ENCODE measurements around the gene ANO7. TPM values are rescaled to one million over a fixed set of nuclear protein-coding genes. Genes with fewer than 3 reads are reported as not detected.

ANO7 gene
- total RNA-seq, 2 experiments from 2014 or later: 0.53 to 1.1 TPM

DNA sequence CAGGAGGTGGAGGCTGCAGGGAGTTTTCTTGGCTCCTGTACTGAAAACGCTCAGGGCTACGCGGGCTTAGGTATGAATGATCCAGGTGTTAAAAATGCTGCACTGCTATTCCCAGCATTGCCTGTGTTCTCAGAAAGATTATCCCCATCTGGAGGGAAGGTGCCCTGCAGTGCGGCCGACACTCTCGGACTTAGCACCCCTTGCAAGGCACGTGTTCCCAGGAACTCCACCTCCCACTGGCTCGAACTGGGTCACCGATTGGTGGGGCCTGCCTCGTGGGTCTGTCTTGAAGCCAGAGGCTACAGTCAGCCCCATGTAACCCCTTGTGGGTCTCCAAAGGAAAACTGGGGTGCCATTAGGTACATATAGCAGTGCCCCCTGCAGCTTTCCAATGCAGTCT lies 25.7 kb downstream of the ANO7 start:
- Mint-ChIP-seq H3K9me3 (ENCODE audit: low read depth) (no peaks in the 10 kb centered on the region), H3K4me3 (no peak overlapping the region), H3K36me3 (no peaks in the 10 kb centered on the region), H3K27me3 (peaks cover 16% of the 10 kb centered on the region), H3K27ac (no peak overlapping the region), H3K4me1 (peaks cover 9% of the 10 kb centered on the region)
- DNase-seq: no peak
- no peak for ATAC-seq
- CTCF ChIA-PET: no interaction called here

DNA sequence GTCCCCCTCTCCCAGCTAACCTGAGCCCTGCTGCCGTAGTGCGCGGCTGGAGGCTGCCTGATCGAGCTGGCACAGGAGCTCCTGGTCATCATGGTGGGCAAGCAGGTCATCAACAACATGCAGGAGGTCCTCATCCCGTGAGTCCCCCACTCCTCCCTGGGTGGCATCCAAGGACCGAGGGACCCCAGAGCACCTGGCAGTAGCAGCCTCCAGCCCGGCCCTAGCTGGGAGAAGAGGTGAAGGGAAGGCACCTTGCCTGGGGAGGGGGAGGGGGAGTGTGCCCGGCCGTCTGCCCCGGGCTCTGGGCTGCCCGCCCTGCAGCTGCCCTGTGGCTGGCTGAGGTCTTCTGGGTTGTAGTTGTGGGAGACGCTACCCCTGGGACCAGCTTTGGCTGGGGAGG lies 26.3 kb downstream of the ANO7 start:
- DNase-seq: no peak
- peaks cover 20% of the 10 kb centered on the region for H3K27me3 Mint-ChIP-seq
- no peak overlapping the region for H3K27ac Mint-ChIP-seq
- CTCF ChIA-PET: no interaction called here
- peaks cover 10% of the 10 kb centered on the region for H3K4me1 Mint-ChIP-seq
- ATAC-seq: no peak
- H3K4me3 Mint-ChIP-seq: no peak overlapping the region
- no peaks in the 10 kb centered on the region for H3K9me3 Mint-ChIP-seq (ENCODE audit: low read depth)
- H3K36me3 Mint-ChIP-seq: no peaks in the 10 kb centered on the region

DNA sequence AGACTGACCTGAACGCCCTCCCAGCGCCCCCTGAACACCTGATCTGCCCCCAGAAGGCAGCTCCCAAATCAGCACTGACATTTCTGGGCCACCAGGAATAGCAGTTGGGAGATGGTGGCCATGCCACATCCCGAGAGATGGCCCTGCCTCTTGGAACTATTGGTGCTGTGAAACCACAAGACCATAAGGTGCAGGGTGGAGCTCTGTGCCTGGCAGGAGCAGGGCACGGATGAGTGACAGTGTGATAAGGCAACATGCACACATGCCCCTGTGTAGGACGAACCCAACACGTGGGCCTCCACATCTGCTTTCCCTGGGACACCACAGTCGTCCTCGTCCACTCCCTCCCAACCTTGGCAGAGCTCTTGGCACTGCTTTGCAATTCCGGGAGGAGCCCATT lies 26.9 kb downstream of the ANO7 start:
- H3K36me3 Mint-ChIP-seq: no peaks in the 10 kb centered on the region
- H3K4me3 Mint-ChIP-seq: no peak overlapping the region
- CTCF ChIA-PET: no interaction called here
- H3K27me3 Mint-ChIP-seq: peaks cover 25% of the 10 kb centered on the region
- H3K27ac Mint-ChIP-seq: no peak overlapping the region
- DNase-seq (no peak), ATAC-seq (no peak)
- no peaks in the 10 kb centered on the region for H3K9me3 Mint-ChIP-seq (ENCODE audit: low read depth)
- H3K4me1 Mint-ChIP-seq: peaks cover 10% of the 10 kb centered on the region

DNA sequence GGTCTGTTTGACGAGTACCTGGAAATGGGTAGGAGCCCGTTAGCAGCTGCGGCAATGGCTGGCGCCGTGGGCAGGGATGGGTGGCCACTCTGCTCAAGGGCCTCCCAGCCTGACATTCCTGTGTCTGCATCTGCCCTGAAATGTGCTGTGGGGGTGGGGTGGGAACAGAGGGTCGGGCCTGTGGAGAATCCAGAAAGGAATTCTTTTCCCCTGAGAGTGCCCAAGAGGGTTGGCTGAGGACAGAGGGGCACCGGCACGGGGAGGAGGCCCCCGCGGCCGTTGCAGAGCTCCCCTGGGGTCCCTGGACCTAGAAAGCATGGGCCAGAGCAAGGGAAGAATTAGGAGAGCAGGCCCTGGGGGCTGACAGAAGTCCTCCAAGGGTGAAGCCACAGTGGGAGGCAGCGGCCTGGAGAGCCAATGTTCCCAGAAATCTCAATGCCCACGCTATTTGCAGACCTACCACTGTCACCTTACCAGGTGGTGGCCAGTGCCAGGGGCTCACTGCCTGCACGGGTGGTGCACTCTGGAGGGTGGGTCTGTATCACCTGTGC lies 27.8 kb downstream of the ANO7 start:
- no peaks in the 10 kb centered on the region for H3K9me3 Mint-ChIP-seq (ENCODE audit: low read depth)
- no peak for ATAC-seq

DNA sequence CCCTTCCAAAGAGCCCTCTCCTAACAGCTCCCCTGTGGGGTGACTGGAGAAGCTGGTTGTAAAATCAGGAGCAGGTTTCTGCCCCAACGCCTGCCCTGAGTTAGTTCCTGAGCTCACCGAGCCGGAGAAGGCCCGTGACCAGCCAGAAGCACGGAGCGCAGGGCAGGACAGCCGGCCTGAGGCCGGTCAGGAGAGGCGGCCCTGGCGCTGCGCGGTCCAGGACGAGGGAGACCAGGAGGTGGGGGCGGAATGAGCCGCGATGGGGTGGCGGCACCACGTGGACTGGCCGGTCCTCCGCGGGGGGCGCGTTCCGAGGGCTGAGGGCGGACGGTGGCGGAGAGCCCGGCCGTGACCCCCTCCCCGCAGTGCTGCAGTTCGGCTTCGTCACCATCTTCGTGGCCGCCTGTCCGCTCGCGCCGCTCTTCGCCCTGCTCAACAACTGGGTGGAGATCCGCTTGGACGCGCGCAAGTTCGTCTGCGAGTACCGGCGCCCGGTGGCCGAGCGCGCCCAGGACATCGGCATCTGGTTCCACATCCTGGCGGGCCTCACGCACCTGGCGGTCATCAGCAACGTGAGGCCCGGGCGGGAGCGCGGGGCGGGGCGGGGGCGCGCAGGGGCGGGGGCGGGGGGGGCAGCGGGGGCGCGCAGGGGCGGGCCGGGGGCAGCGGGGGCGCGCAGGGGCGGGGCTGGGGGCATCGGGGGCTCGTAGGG lies 29.0 kb downstream of the ANO7 start:
- DNase-seq (no peak), ATAC-seq (peak; percentile 54)
- H3K27me3 Mint-ChIP-seq: peaks cover 25% of the 10 kb centered on the region
- H3K9me3 Mint-ChIP-seq (ENCODE audit: low read depth): no peaks in the 10 kb centered on the region
- peak overlapping the region; percentile 58 for H3K4me3 Mint-ChIP-seq
- no peaks in the 10 kb centered on the region for H3K36me3 Mint-ChIP-seq
- CTCF ChIA-PET: no interaction called here
- H3K27ac Mint-ChIP-seq: no peak overlapping the region
- H3K4me1 Mint-ChIP-seq: peaks cover 10% of the 10 kb centered on the region

More for the DNA sequence above, 27.8 kb downstream of the ANO7 start:
- Mint-ChIP-seq H3K27ac (no peak overlapping the region), H3K4me1 (peaks cover 10% of the 10 kb centered on the region), H3K27me3 (peaks cover 25% of the 10 kb centered on the region), H3K4me3 (peak overlapping the region; percentile 32), H3K36me3 (no peaks in the 10 kb centered on the region)
- CTCF ChIA-PET: no interaction called here
- DNase-seq: no peak

DNA sequence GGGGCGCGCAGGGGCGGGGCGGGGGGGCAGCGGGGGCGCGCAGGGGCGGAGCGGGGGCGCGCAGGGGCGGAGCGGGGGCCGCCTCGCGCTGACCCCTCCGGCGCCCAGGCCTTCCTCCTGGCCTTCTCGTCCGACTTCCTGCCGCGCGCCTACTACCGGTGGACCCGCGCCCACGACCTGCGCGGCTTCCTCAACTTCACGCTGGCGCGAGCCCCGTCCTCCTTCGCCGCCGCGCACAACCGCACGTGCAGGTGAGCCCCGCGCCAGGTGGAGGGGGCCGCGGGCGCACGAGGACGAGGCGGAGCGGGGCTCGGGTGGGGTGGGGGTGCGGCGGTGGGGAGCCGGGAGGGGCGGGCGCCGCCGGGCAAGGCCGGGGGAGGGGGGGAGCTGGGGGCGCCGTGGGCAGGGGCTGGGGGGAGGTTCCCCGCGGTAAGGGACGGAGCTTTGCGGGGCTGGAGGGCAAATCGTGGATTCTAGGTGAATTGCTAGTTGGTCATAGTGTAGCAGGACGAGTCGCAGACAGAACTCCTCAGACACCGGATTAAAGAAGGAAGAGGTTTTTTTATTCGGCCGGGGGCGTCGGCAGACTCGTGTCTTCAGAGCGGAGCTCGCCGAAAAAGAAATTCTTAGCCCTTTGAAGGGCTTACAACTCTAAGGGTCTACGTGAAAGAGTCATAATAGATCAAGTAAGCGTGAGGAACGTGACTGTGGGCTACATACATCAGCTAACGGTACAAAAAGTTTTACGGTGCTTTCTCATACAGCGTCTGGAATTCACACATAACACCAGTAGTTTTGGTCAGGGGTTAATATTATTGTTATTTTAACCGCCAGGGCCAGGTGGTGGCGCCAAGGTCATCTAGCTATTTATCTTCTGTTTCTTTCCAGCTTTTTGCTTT lies 29.9 kb downstream of the ANO7 start:
- H3K27ac Mint-ChIP-seq: no peak overlapping the region
- H3K36me3 Mint-ChIP-seq: no peaks in the 10 kb centered on the region
- peak; percentile 59 for ATAC-seq
- peak; percentile 57 for DNase-seq
- peaks cover 12% of the 10 kb centered on the region for H3K4me1 Mint-ChIP-seq
- CTCF ChIA-PET: interaction anchor here (0.6 to 1.9 kb wide), 3 partner anchors 10 to 393 kb away, joined by 3 to 4 read pairs (median 4); no protein-coding TSS in a partner anchor
- H3K27me3 Mint-ChIP-seq: peaks cover 25% of the 10 kb centered on the region
- no peaks in the 10 kb centered on the region for H3K9me3 Mint-ChIP-seq (ENCODE audit: low read depth)
- peak overlapping the region; percentile 77 for H3K4me3 Mint-ChIP-seq

DNA sequence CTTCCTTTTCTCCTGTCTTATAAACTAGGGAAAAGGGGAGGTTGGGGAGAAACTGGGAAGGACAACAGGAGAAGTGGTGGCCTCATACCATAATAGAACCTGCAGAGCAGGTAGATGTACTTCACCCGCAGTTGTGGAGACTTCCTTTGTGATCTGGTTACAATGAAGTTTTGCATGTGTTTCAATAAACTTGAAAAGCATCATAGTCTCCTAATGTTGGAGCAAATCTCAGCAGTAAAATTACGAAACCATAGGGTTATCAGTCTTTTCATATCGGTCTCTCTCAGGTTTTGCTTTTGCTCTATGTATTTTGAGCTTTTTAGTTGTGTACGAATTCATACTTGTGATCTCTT lies 30.5 kb downstream of the ANO7 start:
- no peak overlapping the region for H3K27ac Mint-ChIP-seq
- ATAC-seq (no peak), DNase-seq (no peak)
- H3K4me1 Mint-ChIP-seq: peaks cover 15% of the 10 kb centered on the region
- CTCF ChIA-PET: interaction anchor here (0.6 to 1.9 kb wide), 3 partner anchors 9 to 394 kb away, joined by 3 to 4 read pairs (median 4); no protein-coding TSS in a partner anchor
- peaks cover 25% of the 10 kb centered on the region for H3K27me3 Mint-ChIP-seq
- H3K4me3 Mint-ChIP-seq: peak overlapping the region; percentile 77
- no peaks in the 10 kb centered on the region for H3K9me3 Mint-ChIP-seq (ENCODE audit: low read depth)
- H3K36me3 Mint-ChIP-seq: no peaks in the 10 kb centered on the region

DNA sequence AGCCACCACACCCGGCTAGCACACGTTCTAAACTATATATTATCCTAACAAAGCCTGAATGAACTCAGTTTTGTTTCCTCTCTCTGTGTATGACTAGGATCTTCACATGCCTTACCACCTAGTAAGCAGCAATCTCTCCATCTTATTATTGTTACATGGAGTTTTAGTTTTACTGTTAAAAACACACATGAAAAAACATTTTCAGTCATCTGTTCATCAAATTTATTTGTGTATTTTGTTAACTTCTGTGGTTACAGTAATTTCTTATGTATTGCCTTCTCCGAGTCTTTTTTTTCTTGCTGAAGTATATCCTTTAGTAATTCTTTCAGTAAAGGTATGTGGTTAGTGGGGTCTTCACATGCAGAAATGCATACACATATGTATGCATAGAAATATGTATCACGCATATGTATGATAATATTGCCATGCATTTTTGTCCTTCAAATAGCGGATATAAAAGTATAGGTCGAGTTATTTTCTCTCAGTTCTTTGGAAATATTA lies 31.4 kb downstream of the ANO7 start:
- peaks cover 25% of the 10 kb centered on the region for H3K27me3 Mint-ChIP-seq
- H3K9me3 Mint-ChIP-seq (ENCODE audit: low read depth): no peaks in the 10 kb centered on the region
- DNase-seq (no peak), ATAC-seq (no peak)
- no peak overlapping the region for H3K4me3 Mint-ChIP-seq
- CTCF ChIA-PET: interaction anchor here (1.9 kb wide), 1 partner anchor 12 kb away, joined by 4 read pairs; no protein-coding TSS in a partner anchor
- H3K4me1 Mint-ChIP-seq: peaks cover 15% of the 10 kb centered on the region
- no peaks in the 10 kb centered on the region for H3K36me3 Mint-ChIP-seq
- H3K27ac Mint-ChIP-seq: no peak overlapping the region

DNA sequence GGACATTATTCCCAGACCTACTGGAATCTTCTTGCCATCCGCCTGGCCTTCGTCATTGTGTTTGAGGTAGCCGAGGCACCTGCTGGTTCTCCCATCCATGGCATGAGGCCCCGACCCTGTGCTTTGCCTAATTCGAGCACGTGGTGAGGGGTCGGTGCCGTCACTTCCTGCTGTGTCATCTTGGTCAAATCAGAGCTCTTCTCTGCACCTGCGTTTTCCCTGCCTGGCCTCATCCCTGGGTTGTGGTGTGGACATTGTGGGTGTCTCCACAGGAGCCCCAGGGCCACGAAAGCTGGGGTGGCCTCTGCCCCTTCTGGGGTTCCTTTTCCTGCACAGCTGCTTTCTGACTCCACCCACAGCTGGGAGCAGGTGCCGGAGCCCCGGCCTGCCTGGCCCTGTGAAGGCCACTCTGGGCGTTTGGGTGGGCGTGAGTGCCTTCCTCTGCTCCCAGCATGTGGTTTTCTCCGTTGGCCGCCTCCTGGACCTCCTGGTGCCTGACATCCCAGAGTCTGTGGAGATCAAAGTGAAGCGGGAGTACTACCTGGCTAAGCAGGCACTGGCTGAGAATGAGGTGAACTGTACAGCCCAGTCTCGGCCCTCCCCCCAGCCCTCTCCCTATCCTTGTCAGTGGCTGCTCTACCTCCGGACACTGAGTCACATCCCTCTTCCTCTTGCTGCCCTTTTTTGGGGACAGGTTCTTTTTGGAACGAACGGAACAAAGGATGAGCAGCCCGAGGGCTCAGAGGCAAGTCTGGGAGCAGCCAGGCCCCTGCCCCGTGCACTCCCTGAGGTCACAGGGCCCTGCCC lies 34.9 kb downstream of the ANO7 start:
- Mint-ChIP-seq H3K27me3 (peaks cover 15% of the 10 kb centered on the region), H3K36me3 (peaks cover 12% of the 10 kb centered on the region), H3K4me1 (peaks cover 13% of the 10 kb centered on the region), H3K9me3 (ENCODE audit: low read depth) (no peaks in the 10 kb centered on the region), H3K4me3 (no peak overlapping the region), H3K27ac (no peak overlapping the region)
- ATAC-seq: no peak
- DNase-seq: no peak
- CTCF ChIA-PET: interaction anchor here (1.0 kb wide), 1 partner anchor 53 kb away, joined by 3 read pairs; no protein-coding TSS in a partner anchor

DNA sequence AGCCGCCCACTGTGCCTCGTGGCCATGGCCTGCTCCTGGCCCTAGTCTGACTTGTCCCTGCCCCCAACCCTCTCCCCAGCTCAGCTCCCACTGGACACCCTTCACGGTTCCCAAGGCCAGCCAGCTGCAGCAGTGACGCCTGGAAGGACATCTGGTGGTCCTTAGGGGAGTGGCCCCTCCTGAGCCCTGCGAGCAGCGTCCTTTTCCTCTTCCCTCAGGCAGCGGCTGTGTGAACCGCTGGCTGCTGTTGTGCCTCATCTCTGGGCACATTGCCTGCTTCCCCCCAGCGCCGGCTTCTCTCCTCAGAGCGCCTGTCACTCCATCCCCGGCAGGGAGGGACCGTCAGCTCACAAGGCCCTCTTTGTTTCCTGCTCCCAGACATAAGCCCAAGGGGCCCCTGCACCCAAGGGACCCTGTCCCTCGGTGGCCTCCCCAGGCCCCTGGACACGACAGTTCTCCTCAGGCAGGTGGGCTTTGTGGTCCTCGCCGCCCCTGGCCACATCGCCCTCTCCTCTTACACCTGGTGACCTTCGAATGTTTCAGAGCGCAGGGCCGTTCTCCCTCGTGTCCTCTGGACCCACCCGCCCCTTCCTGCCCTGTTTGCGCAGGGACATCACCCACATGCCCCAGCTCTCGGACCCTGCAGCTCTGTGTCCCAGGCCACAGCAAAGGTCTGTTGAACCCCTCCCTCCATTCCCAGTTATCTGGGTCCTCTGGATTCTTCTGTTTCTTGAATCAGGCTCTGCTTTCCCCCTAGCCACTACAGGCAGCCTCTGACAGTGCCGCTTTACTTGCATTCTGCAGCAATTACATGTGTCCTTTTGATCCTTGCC lies 35.8 kb downstream of the ANO7 start:
- no peak for DNase-seq
- no peak overlapping the region for H3K27ac Mint-ChIP-seq
- peaks cover 9% of the 10 kb centered on the region for H3K4me1 Mint-ChIP-seq
- peaks cover 8% of the 10 kb centered on the region for H3K27me3 Mint-ChIP-seq
- CTCF ChIA-PET: no interaction called here
- ATAC-seq: no peak
- peaks cover 15% of the 10 kb centered on the region for H3K36me3 Mint-ChIP-seq
- H3K4me3 Mint-ChIP-seq: no peak overlapping the region
- no peaks in the 10 kb centered on the region for H3K9me3 Mint-ChIP-seq (ENCODE audit: low read depth)

DNA sequence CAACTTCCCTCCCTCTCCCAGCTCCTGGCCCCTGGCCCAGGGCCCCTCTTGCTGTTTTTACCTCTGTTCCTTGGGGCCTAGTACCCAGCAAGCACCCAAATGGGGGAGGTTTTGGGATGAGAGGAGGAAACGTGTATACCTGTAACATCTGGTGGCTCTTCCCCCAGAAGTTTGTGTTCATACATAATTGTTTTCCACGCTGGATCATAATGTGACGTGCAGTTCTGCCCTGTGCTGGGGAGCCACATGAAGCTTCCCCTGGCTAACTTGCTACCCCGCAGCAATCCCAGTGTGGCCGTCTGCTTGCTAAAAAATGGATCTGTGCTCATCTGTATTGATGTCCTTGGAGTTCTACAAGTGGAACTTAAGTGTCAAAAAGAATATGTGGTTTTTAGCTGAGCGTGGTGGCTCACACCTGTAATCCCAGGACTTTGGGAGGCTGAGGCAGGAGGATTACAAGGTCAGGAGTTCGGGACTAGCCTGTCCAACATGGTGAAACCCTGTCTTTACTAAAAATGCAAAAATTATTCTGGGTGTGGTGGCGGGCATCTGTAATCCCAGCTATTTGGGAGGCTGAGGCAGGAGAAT lies 36.5 kb downstream of the ANO7 start:
- peaks cover 9% of the 10 kb centered on the region for H3K4me1 Mint-ChIP-seq
- ATAC-seq (no peak), DNase-seq (no peak)
- H3K27me3 Mint-ChIP-seq: peaks cover 3% of the 10 kb centered on the region
- no peaks in the 10 kb centered on the region for H3K9me3 Mint-ChIP-seq (ENCODE audit: low read depth)
- no peak overlapping the region for H3K4me3 Mint-ChIP-seq
- no peak overlapping the region for H3K27ac Mint-ChIP-seq
- CTCF ChIA-PET: no interaction called here
- peaks cover 16% of the 10 kb centered on the region for H3K36me3 Mint-ChIP-seq

DNA sequence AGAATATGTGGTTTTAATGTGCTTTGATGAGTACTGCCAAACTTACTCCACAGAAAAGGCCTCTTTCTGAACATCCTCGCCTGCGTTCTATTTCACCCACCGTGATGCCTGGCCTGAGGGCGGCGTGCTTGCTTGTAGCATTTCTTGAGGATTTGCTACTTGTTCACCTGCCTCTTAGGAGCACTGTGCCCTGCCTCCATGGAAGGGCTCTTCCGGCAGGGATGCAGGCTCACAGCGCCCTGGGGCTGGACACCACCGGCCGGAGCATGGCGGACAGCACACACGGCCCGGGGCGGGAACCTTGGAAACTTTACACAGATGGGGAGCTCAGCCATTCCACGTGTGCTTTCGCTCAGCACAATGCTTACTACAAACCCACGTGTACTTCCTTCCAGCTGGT lies 37.1 kb downstream of the ANO7 start:
- CTCF ChIA-PET: no interaction called here
- Mint-ChIP-seq H3K4me3 (no peak overlapping the region), H3K27me3 (no peaks in the 10 kb centered on the region), H3K9me3 (ENCODE audit: low read depth) (no peaks in the 10 kb centered on the region), H3K27ac (no peak overlapping the region), H3K4me1 (peaks cover 9% of the 10 kb centered on the region), H3K36me3 (peaks cover 19% of the 10 kb centered on the region)
- ATAC-seq (no peak), DNase-seq (no peak)
